GM21447 (cell line): Measurements from ENCODE around the gene PIGO.

Source experiments
- ATAC-seq: cut with Tn5 transposase; IDR thresholded peaks from one replicate; pipeline ENCODE4 v1.9.1; 2021; ENCODE audit not compliant: unreplicated experiment

PIGO gene

DNA sequence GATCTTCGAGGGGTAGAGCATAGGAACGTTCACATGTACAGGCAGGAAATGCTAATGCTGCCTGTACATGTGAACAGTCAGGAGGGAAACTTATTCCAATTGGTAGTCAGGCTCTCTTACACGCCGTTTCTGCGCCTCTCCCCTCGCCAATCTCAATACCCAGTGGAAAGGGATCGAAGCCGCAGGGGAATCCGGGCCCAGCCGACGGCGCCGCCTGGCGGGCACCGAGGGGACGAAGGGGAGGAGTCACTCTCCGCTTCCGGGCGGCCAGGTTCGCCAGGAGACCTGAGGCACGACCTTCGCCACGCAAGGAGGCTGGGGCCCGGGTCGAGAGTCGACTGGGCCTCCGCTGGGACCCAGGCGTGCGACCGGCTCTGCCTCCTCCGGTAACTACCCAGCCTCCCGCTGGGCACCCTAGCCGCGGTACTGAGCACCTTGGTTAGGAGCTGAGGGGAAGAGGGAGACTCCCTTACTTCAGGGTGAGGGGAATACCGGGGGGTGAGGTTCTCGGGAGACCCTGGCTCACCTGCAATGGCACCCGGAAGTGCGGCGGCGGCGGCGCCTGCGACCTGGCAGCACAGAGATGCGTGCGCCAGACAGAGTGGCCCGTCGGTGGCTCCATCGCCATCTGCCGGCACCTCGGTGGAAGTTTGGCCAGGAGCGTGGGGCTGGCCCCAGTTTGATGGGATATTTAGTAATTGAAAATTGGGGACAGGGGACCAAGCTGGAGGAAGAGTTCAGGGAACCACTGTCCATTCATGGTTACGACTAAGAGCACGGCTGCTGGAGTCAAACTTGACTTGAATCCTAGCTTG lies at the start of gene PIGO:
Gene PIGO (minus strand): TSS at position 557 of the 815 bp plus-strand sequence. CDS start 1,026 bp downstream, outside the sequence.
- ATAC-seq, result peak; percentile 88

DNA sequence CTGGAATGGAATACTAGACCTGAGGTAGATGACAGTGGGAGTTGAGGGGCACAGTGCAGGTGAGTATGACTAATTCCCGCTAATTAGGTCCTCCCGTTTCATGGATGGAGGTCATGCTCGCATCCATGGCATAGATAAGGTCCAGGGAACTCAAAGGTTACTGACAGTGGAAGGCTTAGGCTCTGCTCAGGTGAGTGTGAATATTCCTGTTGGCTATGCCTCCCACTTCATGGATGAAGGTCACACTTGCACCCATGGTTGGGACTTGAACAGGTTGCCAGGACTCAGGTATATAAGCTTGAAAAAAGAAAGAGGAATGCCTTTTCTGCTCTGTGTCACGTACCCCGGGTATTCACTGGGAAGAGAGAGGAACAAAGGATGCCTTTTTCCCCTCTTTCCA lies 45.6 kb upstream of the PIGO start:
- ATAC-seq, result no peak

DNA sequence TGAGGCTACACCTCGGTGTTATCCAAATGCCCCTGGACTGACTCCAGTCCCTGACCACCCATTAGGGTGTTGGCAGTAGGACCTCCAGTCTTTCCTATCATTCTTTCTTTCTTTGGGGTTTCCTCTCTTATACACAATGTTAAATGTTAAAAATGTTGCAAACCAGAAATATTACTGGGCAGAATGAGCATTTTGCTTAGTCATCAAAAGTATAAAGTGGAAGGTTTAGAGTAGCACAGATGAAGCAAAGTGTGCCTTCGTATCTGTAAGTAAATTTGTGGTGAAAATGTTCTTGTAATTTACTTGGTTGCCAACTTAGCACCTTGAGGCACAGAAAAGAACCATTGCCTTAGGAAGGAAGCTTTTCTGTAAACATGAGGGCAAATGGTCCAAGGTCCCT lies 43.7 kb upstream of the PIGO start:
- no peak for ATAC-seq

DNA sequence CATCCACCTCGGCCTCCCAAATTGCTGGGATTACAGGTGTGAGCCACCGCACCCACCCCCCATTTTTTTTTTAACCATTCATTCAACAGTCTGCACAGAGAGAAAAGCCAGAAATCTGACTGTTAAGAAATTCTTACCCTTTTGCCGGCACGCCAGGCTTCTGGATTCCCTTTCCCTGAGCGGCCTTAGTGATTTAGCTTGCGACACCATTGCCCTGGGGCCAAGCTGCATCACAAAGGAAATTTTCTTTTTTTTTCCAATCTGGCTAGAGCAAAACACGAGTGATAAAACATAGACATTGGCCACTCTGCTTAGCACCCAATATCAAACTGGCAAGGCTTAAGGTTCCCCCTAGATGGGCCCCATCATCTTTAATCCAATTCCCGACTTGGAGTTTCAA lies 40.5 kb upstream of the PIGO start:
- no peak for ATAC-seq

DNA sequence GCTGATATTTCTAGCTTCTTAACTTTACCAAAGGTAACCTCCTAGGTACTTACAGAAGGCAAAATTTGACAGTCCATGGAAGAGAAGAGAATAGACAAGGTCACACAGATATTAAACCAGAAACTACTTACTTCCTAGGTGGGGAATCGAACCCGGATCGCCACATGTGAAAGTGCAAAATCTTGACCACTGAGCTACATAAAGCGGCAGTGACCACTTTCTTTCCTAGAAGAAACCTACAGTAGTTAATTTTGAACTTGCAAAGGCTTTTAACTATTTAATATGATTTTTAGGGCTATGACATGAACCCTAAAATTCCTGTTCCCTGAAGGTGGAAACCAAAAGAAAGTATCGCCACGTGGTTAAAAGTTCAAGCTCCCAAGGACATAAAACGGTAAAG lies 39.6 kb upstream of the PIGO start:
- no peak for ATAC-seq

DNA sequence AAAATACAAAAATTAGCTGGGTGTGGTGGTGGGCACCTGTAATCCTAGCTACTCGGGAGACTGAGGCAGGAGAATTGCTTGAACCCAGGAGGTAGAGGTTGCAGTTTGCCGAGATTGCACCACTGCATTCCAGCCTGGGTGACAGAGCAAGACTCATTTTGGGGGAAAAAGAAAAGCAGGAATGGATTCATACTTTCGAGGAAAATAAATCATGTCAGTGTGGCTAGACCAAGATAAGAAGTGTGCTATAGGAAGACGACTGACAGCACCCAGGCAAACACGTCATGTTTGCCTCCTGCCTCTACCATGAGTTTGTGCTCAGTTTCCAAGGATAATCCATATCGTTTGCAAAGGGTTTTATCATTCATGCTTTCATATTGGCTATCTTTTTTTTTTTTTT lies 38.5 kb upstream of the PIGO start:
- ATAC-seq, result no peak

DNA sequence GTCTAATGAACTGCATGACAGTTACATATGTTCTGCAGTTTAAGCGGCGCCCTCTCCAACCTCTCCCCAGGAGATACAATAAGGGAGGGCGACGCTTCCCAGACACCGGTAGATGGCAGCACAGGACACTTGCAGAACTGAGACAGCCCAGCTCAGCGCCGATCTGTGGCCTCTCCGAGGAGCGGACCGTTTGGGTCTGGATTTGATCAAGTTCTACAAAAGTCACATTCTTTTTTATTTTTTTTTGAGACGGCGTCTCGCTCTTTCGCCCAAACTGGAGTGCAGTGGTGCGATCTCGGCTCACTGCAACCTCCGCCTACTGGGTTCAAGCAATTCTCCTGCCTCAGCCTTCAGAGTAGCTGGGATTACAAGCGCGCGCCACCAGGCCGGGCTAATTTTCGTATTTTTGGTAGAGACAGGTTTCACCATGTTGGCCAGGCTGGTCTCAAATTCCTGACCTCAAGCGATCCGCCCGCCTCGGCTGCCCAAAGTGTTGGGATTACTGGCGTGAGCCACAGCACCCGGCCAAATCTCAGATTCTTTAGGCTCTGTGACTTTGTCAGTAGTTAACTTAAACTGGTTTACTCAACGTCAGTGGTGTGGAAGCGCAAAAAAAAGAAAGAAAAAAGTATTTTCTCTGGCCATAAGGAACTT lies 20.6 kb upstream of the PIGO start:
- peak; percentile 41 for ATAC-seq

DNA sequence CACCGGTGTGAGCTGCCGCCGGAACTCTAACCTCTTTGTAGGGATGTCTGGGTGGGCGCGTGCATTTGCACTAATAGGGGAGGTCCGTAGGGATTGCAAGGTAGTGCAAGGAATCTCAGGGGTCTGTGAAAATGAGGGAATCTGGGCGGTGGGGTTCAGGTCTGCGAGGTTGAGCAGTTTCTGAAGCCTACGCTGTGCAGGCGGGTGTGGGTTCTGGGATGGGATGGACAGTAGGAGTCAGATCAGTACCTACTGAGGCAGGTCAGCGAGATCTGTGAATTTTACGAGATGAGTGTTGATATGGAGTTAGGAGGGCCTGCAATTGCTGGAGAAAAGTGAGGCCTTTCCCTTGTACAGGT lies 20.1 kb upstream of the PIGO start:
- no peak for ATAC-seq

DNA sequence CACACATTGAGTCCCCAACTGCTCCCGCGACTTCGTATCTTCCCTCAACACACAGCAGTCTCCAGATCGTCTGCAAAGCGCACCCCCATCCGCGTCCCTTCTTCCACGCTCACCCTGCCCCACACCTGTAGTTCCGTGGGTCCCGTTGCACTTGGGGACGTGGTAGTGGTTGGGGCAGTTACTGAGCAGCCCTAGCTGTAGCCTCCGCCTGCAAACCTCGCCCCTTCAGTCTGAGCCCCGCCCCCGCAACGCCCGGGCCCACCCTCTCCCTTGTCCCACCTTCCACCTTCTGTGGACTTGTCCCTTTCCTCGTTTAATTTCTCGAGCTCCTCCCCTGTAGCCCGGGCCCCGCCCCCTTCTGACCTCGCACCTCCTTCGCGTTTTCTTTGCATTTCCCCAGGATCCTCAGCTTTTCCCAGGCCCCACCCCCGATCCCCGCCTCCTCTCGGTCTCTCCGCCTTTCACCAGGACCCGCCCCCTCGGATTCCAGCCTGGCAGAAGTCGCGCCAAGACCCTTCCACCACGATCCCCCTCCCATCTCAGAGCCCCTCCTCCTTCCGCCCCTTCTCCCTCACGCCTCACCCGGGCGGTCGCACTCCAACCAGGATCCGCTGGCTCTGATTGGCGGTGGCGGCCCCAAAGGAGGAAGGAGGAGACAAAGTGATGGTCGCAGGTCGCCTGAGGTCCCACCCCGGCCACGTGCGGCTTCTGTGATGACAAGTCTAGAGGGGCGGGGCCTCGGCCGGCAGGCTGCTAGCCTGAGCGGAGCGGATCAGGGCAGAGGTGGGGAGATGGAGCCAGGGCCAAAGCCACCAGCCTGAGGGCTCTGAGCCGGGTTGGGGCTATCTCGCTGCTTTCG lies 19.5 kb upstream of the PIGO start, which contains the start of gene ATOSB:
Gene ATOSB (minus strand): TSS at position 183 of the 859 bp plus-strand sequence. CDS start 7,588 bp downstream, outside the sequence.
- ATAC-seq, result peak; percentile 59

DNA sequence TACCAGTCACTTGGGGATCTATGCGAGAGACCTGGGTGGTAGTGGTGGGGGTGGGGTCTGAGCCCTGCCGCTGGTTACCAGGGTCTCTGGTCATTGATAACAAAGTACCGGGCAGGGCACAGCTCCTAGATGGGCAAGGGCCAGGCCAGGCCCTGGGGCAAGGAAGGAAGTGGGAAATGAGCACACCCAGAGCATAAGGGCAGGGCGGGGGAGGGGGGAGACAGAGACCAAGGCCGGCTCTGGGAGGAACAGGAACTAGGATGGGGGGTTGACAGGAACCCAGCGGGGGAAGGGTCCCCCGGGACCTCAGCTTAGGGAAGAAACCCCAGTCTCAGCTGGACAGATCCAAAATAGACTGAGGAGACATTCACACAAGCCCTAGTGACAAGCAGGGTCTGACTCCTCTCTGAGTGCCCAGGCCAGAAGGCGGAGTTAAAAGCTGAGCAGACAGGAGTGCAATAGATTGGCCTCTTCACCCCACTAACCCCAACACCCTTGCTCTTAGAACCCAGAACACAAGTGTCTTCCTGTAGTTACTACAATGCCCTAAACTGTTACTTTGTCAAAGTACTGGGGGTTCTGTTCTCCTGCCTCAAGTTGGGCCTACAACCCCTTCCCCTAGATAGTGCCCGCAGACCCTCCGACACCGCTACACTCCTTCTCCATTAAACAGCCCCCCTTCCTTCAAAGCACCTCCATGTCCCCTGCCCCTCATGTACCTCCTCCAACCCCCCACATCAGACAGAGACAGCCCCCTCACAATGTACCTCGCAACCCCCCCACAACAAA lies 18.6 kb upstream of the PIGO start:
- ATAC-seq, result no peak

DNA sequence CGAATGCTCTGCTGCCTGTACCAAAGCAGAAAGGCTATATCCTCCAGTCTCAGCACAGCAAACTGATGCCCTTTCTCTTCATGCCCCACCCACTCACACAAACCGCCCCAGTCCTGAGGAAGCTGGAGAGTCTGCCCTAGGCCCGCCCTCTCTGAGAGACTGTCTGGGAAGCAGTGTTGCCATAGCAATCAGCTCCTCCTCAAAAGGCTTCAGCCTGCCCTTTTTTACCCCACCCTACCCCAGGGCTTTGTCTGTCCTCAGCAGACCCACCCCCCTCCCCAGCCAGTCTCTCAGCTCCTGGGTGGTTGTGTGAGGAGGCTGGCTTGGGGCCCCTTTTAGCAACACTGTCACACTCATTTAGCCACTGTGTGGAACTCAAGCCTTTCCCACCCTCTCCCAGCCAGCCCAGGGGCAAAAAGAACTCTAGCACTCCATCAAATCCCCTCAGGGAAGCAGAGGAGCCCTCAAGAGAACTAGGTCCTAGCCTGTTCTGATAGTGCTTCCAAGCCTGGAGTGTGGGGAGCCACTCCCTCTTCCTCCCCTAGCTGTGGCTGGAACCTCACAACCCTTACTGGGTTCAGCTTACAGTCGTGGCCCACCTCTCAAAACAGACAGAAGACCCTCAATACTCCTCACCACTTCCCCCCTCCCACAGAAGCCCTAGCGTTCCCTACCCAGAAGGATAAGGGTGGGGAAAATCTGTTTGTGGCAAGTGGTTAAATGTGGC lies 17.9 kb upstream of the PIGO start:
- ATAC-seq, result no peak

DNA sequence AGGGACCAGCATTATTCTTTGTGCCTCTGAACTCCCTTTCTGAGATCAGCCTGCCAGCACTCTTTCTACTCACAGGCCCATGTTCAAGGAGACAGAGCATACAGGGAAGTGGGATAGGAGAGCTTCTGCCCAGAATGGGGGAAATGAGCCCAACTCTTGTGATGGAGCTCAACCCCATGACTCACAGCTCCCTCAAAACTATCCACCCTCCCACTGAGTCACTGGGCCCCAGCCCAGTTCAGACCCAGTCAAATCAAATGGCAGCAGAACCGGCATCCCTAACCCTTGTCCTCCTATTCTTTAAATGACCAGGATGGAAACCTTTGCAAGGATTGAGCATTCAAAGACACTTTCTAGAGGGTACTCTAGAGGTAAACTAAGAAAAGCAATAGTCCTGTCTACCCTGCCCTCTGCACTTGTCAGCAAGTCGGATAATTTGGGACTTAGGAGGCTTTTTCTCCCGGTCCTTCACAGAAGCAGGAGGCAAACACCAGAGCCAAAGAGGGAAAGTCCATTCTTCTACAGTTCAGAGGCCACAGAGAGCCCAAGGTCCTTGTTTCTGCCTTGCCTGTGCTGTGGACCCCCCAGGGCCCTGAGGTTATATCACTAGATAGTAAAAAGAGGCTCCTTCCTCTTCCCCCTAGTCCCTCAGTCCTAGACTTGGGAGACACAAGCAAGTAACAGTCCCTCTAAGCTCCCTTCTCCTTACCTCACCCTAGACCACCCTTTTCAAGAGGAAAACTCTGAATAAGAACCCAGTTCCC lies 16.0 kb upstream of the PIGO start:
- ATAC-seq, result no peak

DNA sequence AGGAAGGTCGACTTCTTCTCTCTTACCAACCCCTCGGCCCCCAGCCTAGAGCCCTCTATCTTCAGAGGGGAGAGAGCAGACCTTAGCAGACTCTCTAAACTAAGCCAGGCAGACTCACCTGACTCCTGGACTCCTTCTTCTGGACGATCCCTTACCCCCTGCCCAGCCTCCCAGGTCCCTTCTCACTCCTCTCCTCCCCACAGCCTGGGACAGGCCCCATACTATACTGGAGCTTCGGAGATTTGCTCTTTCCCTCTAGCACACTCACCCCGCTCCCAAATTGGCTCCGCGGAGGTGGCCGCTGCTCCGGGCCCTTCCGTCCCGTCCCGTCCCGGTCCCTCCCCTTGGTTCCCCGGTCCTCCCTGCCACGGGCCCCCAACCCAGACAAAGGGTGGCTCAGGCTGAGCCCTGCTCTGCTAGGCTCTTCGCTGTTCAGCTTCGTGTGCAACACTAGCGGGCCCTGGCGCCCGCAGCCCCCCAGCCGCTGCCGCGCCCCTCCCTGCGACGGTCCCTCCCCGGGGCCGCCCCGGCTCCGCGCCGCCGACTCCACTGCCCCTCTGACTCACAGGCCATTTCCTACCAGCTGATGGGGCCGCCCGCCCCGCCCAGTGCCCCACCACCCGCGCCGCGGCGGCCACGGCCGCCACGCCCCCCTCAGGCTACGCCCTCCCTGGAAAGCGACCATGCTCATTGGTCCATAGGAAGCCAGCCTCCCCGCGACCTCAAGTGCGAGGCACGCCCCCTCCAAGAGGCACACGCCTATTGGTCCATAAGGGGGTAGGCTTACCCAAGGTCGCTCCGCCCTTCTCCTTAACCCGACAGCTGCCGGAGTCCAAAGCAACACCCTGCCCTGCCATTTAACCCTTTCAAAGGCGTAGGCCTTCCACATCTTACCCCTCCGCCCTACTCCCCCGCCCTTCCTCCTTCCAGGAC lies 14.9 kb upstream of the PIGO start:
- peak; percentile 60 for ATAC-seq

DNA sequence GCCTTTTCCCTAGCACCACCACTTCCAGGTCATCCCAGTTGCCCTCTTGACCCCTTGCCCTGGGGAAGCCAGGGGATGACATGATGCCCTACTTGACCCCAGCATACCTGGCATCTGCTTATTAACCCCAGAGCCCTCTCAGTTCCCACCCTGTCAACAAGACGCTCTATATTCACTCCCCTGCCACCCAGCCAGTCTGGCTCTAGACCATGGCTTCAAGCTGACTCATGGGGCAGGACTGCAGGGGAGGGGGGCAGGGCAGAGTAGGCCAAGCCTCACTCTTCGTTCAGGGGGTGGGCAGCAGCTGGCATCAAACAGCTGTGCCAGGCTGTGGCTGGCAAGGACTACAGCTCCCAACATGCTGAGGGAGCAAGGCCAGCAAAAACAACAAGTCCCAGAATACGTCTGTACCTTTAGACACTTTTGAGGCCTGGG lies 14.0 kb upstream of the PIGO start:
- ATAC-seq, result no peak

DNA sequence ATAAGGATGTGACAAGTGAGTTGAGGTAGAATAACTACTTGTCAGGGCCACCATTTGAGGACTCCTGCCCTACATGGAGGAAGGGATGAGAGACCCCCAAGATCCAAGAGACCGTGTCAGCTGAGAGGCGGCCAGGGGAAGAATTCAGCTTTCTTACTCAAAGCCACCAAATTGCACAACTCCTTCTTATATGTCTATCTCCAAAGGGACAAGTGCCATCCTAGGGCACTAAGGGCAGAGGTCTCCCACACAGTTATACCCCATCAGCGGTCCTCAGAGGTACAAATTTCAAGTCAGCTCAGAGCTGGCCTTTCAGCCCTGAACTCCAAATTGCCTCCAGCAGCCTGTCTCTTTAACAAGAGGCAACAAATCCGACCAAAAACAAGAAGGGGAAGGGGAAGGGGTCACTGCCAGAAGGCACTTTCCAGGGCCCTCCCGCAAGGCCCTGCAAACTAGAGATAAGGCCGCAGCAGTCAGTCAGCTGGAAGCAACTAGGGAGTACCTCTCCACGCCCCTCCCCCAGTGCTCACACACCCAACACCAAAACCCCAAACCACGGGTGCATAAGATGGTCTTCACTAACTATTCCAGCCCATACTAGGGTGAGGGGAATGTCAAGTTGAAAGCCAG lies 12.7 kb upstream of the PIGO start:
- ATAC-seq, result no peak

DNA sequence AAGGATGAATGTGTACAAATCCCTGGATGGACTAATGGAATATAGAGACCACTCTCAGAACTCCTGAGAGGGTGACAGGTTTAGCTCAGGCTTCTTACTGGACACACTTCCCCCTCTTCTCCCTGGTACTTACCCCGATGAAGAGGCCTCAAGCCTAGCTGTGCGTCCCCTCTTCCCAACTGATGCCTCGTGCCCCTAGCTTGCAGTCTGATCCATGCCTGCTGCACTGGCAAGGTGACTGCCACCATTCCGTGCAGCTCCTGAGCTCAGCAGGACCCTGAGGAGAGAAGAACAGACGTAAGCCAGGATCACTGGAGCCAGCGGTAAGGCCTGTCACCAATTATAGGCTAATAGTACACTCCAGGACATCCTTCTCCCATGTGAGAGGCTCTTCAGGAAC lies 12.1 kb upstream of the PIGO start:
- no peak for ATAC-seq
